Upper lobe of left lung (tissue), 6 donors: ENCODE measurements around the gene STX16. TPM values are rescaled to one million over a fixed set of nuclear protein-coding genes. Genes with fewer than 3 reads are reported as not detected.
A peak's percentile ranks its signal among the peaks of the same experiment; 100 is the strongest.
"Not testable (repeated sequence)": the region's sequence is repeated elsewhere in the genome, so short reads cannot be mapped to it uniquely, and the experiment has no call there.

Source experiments
- ATAC-seq, 2 donors: fragments of 200-7000 bp; cut with Tn5 transposase; one replicate each; pipeline ENCODE4 v1.9.1; 2022; ENCODE audit warnings: mild to moderate bottlenecking in 2 of 2, moderate library complexity in 2 of 2; ENCODE audit not compliant: low FRiP score in 2 of 2
- DNase-seq, 2 donors: peaks; one replicate each; pipeline ENCODE4 v3.0.0-alpha.2; 2019 to 2020
- H3K27ac ChIP-seq, 4 donors: fragments of 200-600 bp; sonication (generic); one replicate each; pipeline ENCODE4 v1.5.1; 2016 to 2019
- H3K27me3 ChIP-seq, 4 donors: fragments of 200-600 bp; sonication (generic); one replicate each; pipeline ENCODE4 v1.5.1; 2017 to 2019
- H3K36me3 ChIP-seq, 4 donors: fragments of 200-600 bp; sonication (generic); one replicate each; pipeline ENCODE4 v1.5.1; 2016 to 2019
- H3K4me1 ChIP-seq, 4 donors: fragments of 200-600 bp; sonication (generic); one replicate each; pipeline ENCODE4 v1.5.1; 2018 to 2019
- H3K4me3 ChIP-seq, 4 donors: fragments of 200-600 bp; sonication (generic); one replicate each; pipeline ENCODE4 v1.5.1; 2017 to 2019; ENCODE audit warnings: mild to moderate bottlenecking in 2 of 4, moderate library complexity in 1 of 4
- H3K9me3 ChIP-seq, 4 donors: fragments of 200-600 bp; sonication (generic); one replicate each; pipeline ENCODE4 v1.5.1; 2018 to 2019
- CTCF ChIP-seq, 6 experiments: fragments of 450-650 bp in 4 of 6; fragments of 200-600 bp in 2 of 6; sonication (generic) in 2 of 6; IDR thresholded peaks; one replicate each; pipeline ENCODE4 v1.5.1; 2016 to 2019; ENCODE audit warnings: antibody characterized with exemption in 6 of 6
- EP300 ChIP-seq, 4 donors: sonication (generic); formaldehyde crosslinking; IDR thresholded peaks; one replicate each; pipeline ENCODE4 v1.5.1; 2017; ENCODE audit warnings: antibody characterized with exemption in 4 of 4, control low read depth in 2 of 4
- POLR2A ChIP-seq, 4 donors: fragments of 450-650 bp; IDR thresholded peaks; one replicate each; pipeline ENCODE4 v1.5.1; 2016 to 2017; ENCODE audit warnings: antibody characterized with exemption in 4 of 4, mild to moderate bottlenecking in 2 of 4
- POLR2AphosphoS5 ChIP-seq, 2 donors: sonication (generic); formaldehyde crosslinking; IDR thresholded peaks; one replicate each; pipeline ENCODE4 v1.5.1; 2017; ENCODE audit warnings: antibody characterized with exemption in 2 of 2
- WGBS, 2 donors: methylation state at CpG; one replicate each; pipeline ENCODE4 v1.1.5; 2017 to 2018; 5-methylcytosine and 5-hydroxymethylcytosine counted together
- total RNA-seq, 6 donors: library from RNA; depleted of rRNA in 4 of 6; stranded (reverse); fragments of >200 nt in 4 of 6; gene quantifications; one replicate each; pipeline versions ENCODE4 v1.1.0 to v1.2.1, GENCODE V29; 2016 to 2021
- donor health status: DM: no; HTN: no; CAD: no; lungs with moderate emphysema.
- donor health status: DM: no; HTN: yes; CAD: no; lungs with severe emphysema.

The STX16 gene
- total RNA-seq, 6 donors from 2014 or later, result 42.1 to 469 (median 64.7) TPM

GRCh38 chr20:58647796-58648501 is 3.1 kb upstream of the STX16 start:
- H3K9me3 ChIP-seq, result no peaks in the 10 kb centered on the region
- DNase-seq (no peak), ATAC-seq (no peak)
- WGBS, 2 donors, result 87 to 91% methylated on average over 6 to 9 of the region's 12 CpGs
- TF ChIP-seq CTCF (IDR thresholded peaks at IDR 0.05), result no peak
- TF ChIP-seq POLR2A (IDR thresholded peaks at IDR 0.05), result no peak
- no peak for TF ChIP-seq POLR2AphosphoS5 (IDR thresholded peaks at IDR 0.05)
- TF ChIP-seq EP300 (IDR thresholded peaks at IDR 0.05), result no peak
- no peak overlapping the region for H3K4me3 ChIP-seq
- peaks cover under 1 to 13% (median 11%) of the 10 kb centered on the region in 4 donors for H3K4me1 ChIP-seq
- H3K27ac ChIP-seq, result no peak overlapping the region
- no peaks in the 10 kb centered on the region for H3K36me3 ChIP-seq
- no peaks in the 10 kb centered on the region for H3K27me3 ChIP-seq

GRCh38 chr20:58648502-58648825 is 2.6 kb upstream of the STX16 start:
- not testable (repeated sequence) for DNase-seq, ATAC-seq, H3K9me3 ChIP-seq, H3K27me3 ChIP-seq, H3K4me3 ChIP-seq, H3K36me3 ChIP-seq, H3K27ac ChIP-seq
- peaks cover 6 to 18% (median 17%) of the 10 kb centered on the region in 4 donors for H3K4me1 ChIP-seq
- WGBS, 2 donors, result 94 to 100% methylated on average over 1 to 4 of the region's 6 CpGs

DNA sequence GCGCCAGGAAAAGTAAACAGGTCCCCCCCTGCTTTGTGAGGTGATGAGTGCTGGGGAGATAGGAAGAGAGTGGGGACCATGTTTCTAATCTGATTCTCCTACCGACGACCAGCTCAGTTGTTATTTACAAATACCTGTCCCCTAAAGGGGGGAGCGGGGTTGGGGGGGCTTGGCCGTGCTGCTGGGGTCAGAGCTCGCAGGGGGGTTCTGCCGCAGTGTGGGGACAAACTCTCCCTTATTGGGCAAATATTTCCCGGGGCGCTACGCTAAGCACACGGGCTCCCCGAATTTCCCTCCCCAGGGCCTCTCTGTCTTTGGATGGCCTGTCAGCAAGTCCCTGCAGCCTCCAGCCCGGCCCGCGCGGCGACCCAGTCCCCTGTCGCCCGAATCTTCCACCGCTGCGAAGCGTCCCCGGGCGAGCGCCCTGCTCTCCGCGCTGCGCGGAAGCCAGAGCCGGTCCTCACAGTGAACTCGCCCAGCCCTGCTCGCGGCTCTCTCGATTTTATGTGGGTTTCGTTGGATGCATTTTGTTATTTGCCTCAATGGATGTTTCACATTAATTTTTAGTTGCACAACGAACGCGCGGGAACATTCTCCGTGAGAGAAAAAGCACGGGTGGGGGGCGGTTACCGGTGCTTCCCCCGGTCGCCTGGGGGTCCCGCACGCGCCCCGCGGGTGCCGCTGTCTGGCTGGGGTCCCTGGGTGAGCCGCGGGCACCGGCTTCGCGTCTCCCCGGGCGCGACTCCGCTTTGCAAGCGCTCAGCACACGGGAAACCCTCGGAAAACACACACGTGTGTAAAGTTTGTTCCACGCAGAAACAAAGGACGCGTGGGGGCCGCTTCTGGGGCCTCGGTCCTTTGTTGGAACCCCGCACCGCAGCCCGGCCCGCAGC is 1.5 kb upstream of the STX16 start:
- Histone ChIP-seq H3K4me3 (peak overlapping the region; percentile 30 to 99 (median 88)), H3K27ac (peak overlapping the region; percentile 89 to 93 (median 92)), H3K9me3 (no peaks in the 10 kb centered on the region), H3K27me3 (no peaks in the 10 kb centered on the region), H3K36me3 (no peaks in the 10 kb centered on the region), H3K4me1 (peaks cover 16 to 29% (median 23%) of the 10 kb centered on the region in 4 donors)
- ATAC-seq, result no peak
- no peak for TF ChIP-seq POLR2A (IDR thresholded peaks at IDR 0.05)
- no peak for TF ChIP-seq EP300 (IDR thresholded peaks at IDR 0.05)
- TF ChIP-seq CTCF (IDR thresholded peaks at IDR 0.05), result no peak
- TF ChIP-seq POLR2AphosphoS5 (IDR thresholded peaks at IDR 0.05), result no peak
- 11 to 20% methylated on average over 21 to 55 of the region's 73 CpGs for WGBS, 2 donors
- peak; percentile 33 to 91 for DNase-seq

DNA sequence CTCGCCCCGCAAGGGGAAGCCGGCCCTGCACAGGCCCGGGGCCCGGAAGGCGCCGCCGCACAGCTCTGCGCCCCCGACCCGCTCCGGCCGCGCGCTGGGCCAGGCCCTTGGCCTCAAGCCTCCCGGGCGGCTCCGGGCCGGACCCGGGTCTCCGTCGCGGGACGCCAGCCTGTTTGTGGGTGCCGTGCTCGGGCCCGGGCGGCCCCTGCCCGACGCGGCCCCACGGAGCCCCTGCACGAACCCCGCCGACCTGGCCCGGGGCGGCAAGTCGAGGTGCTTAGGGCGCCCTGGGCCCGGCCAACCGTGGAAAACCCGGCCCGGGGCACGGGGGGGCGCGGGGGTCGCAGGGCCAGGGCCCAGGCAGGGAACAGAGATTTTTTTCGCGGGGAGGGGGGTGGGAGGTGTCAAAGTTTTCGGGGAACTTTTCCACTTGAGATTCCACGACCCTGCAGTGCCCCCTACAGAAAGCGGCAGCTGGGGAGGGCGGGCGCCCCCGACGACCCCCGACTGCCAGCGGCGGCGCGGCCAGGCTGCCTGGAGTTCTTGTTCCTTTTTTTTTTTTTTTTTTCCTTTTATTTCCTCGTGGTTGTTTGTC is 805 bp upstream of the STX16 start:
- H3K9me3 ChIP-seq, result no peaks in the 10 kb centered on the region
- peak overlapping the region; percentile 30 to 99 (median 88) for H3K4me3 ChIP-seq
- ATAC-seq (peak in 1 of 2 donors; percentile 28), DNase-seq (peak; percentile 24 to 91)
- TF ChIP-seq CTCF (IDR thresholded peaks at IDR 0.05), result no peak
- TF ChIP-seq POLR2AphosphoS5 (IDR thresholded peaks at IDR 0.05), result no peak
- TF ChIP-seq EP300 (IDR thresholded peaks at IDR 0.05), result no peak
- peak in 1 of 4 donors; percentile 19 for TF ChIP-seq POLR2A (IDR thresholded peaks at IDR 0.05)
- H3K27ac ChIP-seq, result peak overlapping the region; percentile 89 to 93 (median 92)
- WGBS, 2 donors, result 0 to 2% methylated on average over 15 to 40 of the region's 62 CpGs
- H3K27me3 ChIP-seq, result no peaks in the 10 kb centered on the region
- peaks cover 21 to 36% (median 26%) of the 10 kb centered on the region in 4 donors for H3K4me1 ChIP-seq
- peaks cover 0 to 2% (median 0%) of the 10 kb centered on the region in 4 donors for H3K36me3 ChIP-seq

GRCh38 chr20:58651559-58651945 is 469 bp downstream of the STX16 start:
- Histone ChIP-seq H3K9me3 (no peaks in the 10 kb centered on the region), H3K4me1 (peaks cover 31 to 49% (median 38%) of the 10 kb centered on the region in 4 donors), H3K27me3 (no peaks in the 10 kb centered on the region), H3K27ac (peak overlapping the region; percentile 89 to 93 (median 92)), H3K4me3 (peak overlapping the region; percentile 81 to 99 (median 96)), H3K36me3 (peaks cover 0 to 3% (median 0%) of the 10 kb centered on the region in 4 donors)
- TF ChIP-seq POLR2A (IDR thresholded peaks at IDR 0.05) (no peak), EP300 (IDR thresholded peaks at IDR 0.05) (no peak), POLR2AphosphoS5 (IDR thresholded peaks at IDR 0.05) (no peak), CTCF (IDR thresholded peaks at IDR 0.05) (no peak)
- 0 to 1% methylated on average over 11 to 18 of the region's 18 CpGs for WGBS, 2 donors
- ATAC-seq (no peak), DNase-seq (no peak)
